Effector memory CD8-positive, alpha-beta T cell (primary cell): ENCODE data around the gene GALNT18.

Experiments used
- ATAC-seq: fragments of 150-1000 bp; cut with Tn5 transposase; replicated peaks from 2 replicates; pipeline ENCODE4 v1.10.0; 2021; ENCODE audit warnings: mild to moderate bottlenecking, moderate library complexity
- DNase-seq, 3 experiments: peaks; one replicate each; pipeline ENCODE4 v3.0.0; 2021
- H3K27ac Mint-ChIP-seq, 2 donors: one replicate each; pipeline ENCODE4 v1.8.0; 2022; ENCODE audit warnings: mild to moderate bottlenecking in 2 of 2, mixed read lengths in 2 of 2, moderate library complexity in 2 of 2
- H3K27me3 Mint-ChIP-seq, 2 donors: one replicate each; pipeline ENCODE4 v1.8.0; 2022; ENCODE audit warnings: mixed read lengths in 2 of 2
- H3K36me3 Mint-ChIP-seq: one replicate; pipeline ENCODE4 v1.8.0; 2022; ENCODE audit warnings: mild to moderate bottlenecking, moderate library complexity, mixed read lengths; ENCODE audit not compliant: insufficient read depth
- H3K4me1 Mint-ChIP-seq, 2 donors: one replicate each; pipeline ENCODE4 v1.8.0; 2022; ENCODE audit warnings: low read depth in 2 of 2, mixed read lengths in 2 of 2
- H3K4me3 Mint-ChIP-seq, 2 donors: one replicate each; pipeline ENCODE4 v1.8.0; 2022; ENCODE audit warnings: mild to moderate bottlenecking in 2 of 2, mixed read lengths in 2 of 2, moderate library complexity in 2 of 2
- H3K9me3 Mint-ChIP-seq, 2 donors: one replicate each; pipeline ENCODE4 v1.8.0; 2022; ENCODE audit warnings: mixed read lengths in 2 of 2

The GALNT18 gene

GRCh38 chr11:11620173-11620920 is 1.5 kb downstream of the GALNT18 start:
- peaks cover 0 to 7% of the 10 kb centered on the region in 2 donors for H3K4me1 Mint-ChIP-seq
- no peak for ATAC-seq
- H3K27ac Mint-ChIP-seq, result no peak overlapping the region
- no peaks in the 10 kb centered on the region for H3K36me3 Mint-ChIP-seq
- H3K27me3 Mint-ChIP-seq, result peaks cover 47 to 78% of the 10 kb centered on the region in 2 donors
- no peak for DNase-seq
- H3K4me3 Mint-ChIP-seq, result peak overlapping the region; percentile 48 to 74
- H3K9me3 Mint-ChIP-seq, result no peaks in the 10 kb centered on the region

GRCh38 chr11:11618973-11619435 is 2.8 kb downstream of the GALNT18 start:
- no peaks in the 10 kb centered on the region for H3K36me3 Mint-ChIP-seq
- no peak for ATAC-seq
- H3K4me1 Mint-ChIP-seq, result peaks cover 0 to 7% of the 10 kb centered on the region in 2 donors
- no peaks in the 10 kb centered on the region for H3K9me3 Mint-ChIP-seq
- DNase-seq, result no peak
- no peak overlapping the region for H3K4me3 Mint-ChIP-seq
- H3K27me3 Mint-ChIP-seq, result peaks cover 48 to 66% of the 10 kb centered on the region in 2 donors
- H3K27ac Mint-ChIP-seq, result no peak overlapping the region

- Mint-ChIP-seq H3K36me3 (no peaks in the 10 kb centered on the region), H3K27me3 (peaks cover 64 to 65% of the 10 kb centered on the region in 2 donors), H3K27ac (no peak overlapping the region), H3K9me3 (no peaks in the 10 kb centered on the region), H3K4me3 (no peak overlapping the region), H3K4me1 (peaks cover 0 to 1% of the 10 kb centered on the region in 2 donors)
- no peak for ATAC-seq
- DNase-seq, result no peak
Measured at GRCh38 chr11:11615086-11615485, 6.7 kb downstream of the GALNT18 start.

- H3K27me3 Mint-ChIP-seq, result peaks cover 48 to 52% of the 10 kb centered on the region in 2 donors
- H3K4me3 Mint-ChIP-seq, result no peak overlapping the region
- DNase-seq (no peak), ATAC-seq (no peak)
- H3K27ac Mint-ChIP-seq, result no peak overlapping the region
- no peaks in the 10 kb centered on the region for H3K9me3 Mint-ChIP-seq
- H3K36me3 Mint-ChIP-seq, result no peaks in the 10 kb centered on the region
- H3K4me1 Mint-ChIP-seq, result no peaks in the 10 kb centered on the region
Measured at GRCh38 chr11:11612439-11612838, 9.4 kb downstream of the GALNT18 start.

GRCh38 chr11:11611381-11611780 is 10.4 kb downstream of the GALNT18 start:
- ATAC-seq (no peak), DNase-seq (no peak)
- H3K27ac Mint-ChIP-seq, result no peak overlapping the region
- H3K36me3 Mint-ChIP-seq, result no peaks in the 10 kb centered on the region
- H3K9me3 Mint-ChIP-seq, result no peaks in the 10 kb centered on the region
- no peaks in the 10 kb centered on the region for H3K4me1 Mint-ChIP-seq
- H3K4me3 Mint-ChIP-seq, result no peak overlapping the region
- peaks cover 51 to 55% of the 10 kb centered on the region in 2 donors for H3K27me3 Mint-ChIP-seq

- no peaks in the 10 kb centered on the region for H3K4me1 Mint-ChIP-seq
- H3K27me3 Mint-ChIP-seq, result peaks cover 57 to 77% of the 10 kb centered on the region in 2 donors
- ATAC-seq (no peak), DNase-seq (no peak)
- H3K27ac Mint-ChIP-seq, result no peak overlapping the region
- H3K36me3 Mint-ChIP-seq, result no peaks in the 10 kb centered on the region
- H3K4me3 Mint-ChIP-seq, result no peak overlapping the region
- no peaks in the 10 kb centered on the region for H3K9me3 Mint-ChIP-seq
Measured at GRCh38 chr11:11608783-11609232, 13.0 kb downstream of the GALNT18 start.

- no peak overlapping the region for H3K4me3 Mint-ChIP-seq
- H3K27me3 Mint-ChIP-seq, result peaks cover 56 to 77% of the 10 kb centered on the region in 2 donors
- H3K9me3 Mint-ChIP-seq, result no peaks in the 10 kb centered on the region
- ATAC-seq, result no peak
- no peak overlapping the region for H3K27ac Mint-ChIP-seq
- no peak for DNase-seq
- H3K4me1 Mint-ChIP-seq, result no peaks in the 10 kb centered on the region
- no peaks in the 10 kb centered on the region for H3K36me3 Mint-ChIP-seq
Measured at GRCh38 chr11:11607772-11608171, 14.0 kb downstream of the GALNT18 start.

GRCh38 chr11:11605821-11606450 is 15.9 kb downstream of the GALNT18 start:
- Mint-ChIP-seq H3K36me3 (no peaks in the 10 kb centered on the region), H3K4me1 (no peaks in the 10 kb centered on the region), H3K27ac (no peak overlapping the region), H3K9me3 (no peaks in the 10 kb centered on the region), H3K27me3 (peaks cover 59 to 77% of the 10 kb centered on the region in 2 donors), H3K4me3 (no peak overlapping the region)
- no peak for DNase-seq
- no peak for ATAC-seq

GRCh38 chr11:11605181-11605580 is 16.6 kb downstream of the GALNT18 start:
- H3K36me3 Mint-ChIP-seq, result no peaks in the 10 kb centered on the region
- ATAC-seq (no peak), DNase-seq (no peak)
- H3K4me3 Mint-ChIP-seq, result no peak overlapping the region
- no peak overlapping the region for H3K27ac Mint-ChIP-seq
- peaks cover 54 to 74% of the 10 kb centered on the region in 2 donors for H3K27me3 Mint-ChIP-seq
- H3K4me1 Mint-ChIP-seq, result no peaks in the 10 kb centered on the region
- H3K9me3 Mint-ChIP-seq, result no peaks in the 10 kb centered on the region

- ATAC-seq, result no peak
- H3K36me3 Mint-ChIP-seq, result no peaks in the 10 kb centered on the region
- no peak overlapping the region for H3K27ac Mint-ChIP-seq
- no peaks in the 10 kb centered on the region for H3K9me3 Mint-ChIP-seq
- H3K4me1 Mint-ChIP-seq, result no peaks in the 10 kb centered on the region
- no peak overlapping the region for H3K4me3 Mint-ChIP-seq
- peaks cover 47 to 67% of the 10 kb centered on the region in 2 donors for H3K27me3 Mint-ChIP-seq
- DNase-seq, result no peak
Measured at GRCh38 chr11:11604370-11604990, 17.3 kb downstream of the GALNT18 start.

- no peaks in the 10 kb centered on the region for H3K9me3 Mint-ChIP-seq
- H3K36me3 Mint-ChIP-seq, result no peaks in the 10 kb centered on the region
- H3K27ac Mint-ChIP-seq, result no peak overlapping the region
- DNase-seq (no peak), ATAC-seq (no peak)
- no peaks in the 10 kb centered on the region for H3K4me1 Mint-ChIP-seq
- peaks cover 44 to 59% of the 10 kb centered on the region in 2 donors for H3K27me3 Mint-ChIP-seq
- H3K4me3 Mint-ChIP-seq, result no peak overlapping the region
Measured at GRCh38 chr11:11602011-11602410, 19.8 kb downstream of the GALNT18 start.

- H3K27ac Mint-ChIP-seq, result no peak overlapping the region
- no peak for DNase-seq
- no peaks in the 10 kb centered on the region for H3K9me3 Mint-ChIP-seq
- ATAC-seq, result no peak
- peaks cover 31 to 43% of the 10 kb centered on the region in 2 donors for H3K27me3 Mint-ChIP-seq
- no peak overlapping the region for H3K4me3 Mint-ChIP-seq
- no peaks in the 10 kb centered on the region for H3K36me3 Mint-ChIP-seq
- H3K4me1 Mint-ChIP-seq, result no peaks in the 10 kb centered on the region
Measured at GRCh38 chr11:11600288-11600687, 21.5 kb downstream of the GALNT18 start.

GRCh38 chr11:11598243-11598642 is 23.6 kb downstream of the GALNT18 start:
- no peaks in the 10 kb centered on the region for H3K4me1 Mint-ChIP-seq
- no peaks in the 10 kb centered on the region for H3K36me3 Mint-ChIP-seq
- DNase-seq (no peak), ATAC-seq (no peak)
- no peak overlapping the region for H3K4me3 Mint-ChIP-seq
- H3K27ac Mint-ChIP-seq, result no peak overlapping the region
- peaks cover 18 to 26% of the 10 kb centered on the region in 2 donors for H3K27me3 Mint-ChIP-seq
- no peaks in the 10 kb centered on the region for H3K9me3 Mint-ChIP-seq
